ENCODE results near the gene IFRD2.
A peak's percentile ranks its signal among the peaks of the same experiment; 100 is the strongest.

- TF ChIP-seq CTCF (IDR thresholded peaks at IDR 0.05; ENCODE audit: poor library complexity), result peak; percentile 18
- TF ChIP-seq EZH2 (IDR thresholded peaks at IDR 0.05; ENCODE audit: borderline replicate concordance), result no peak
- TF ChIP-seq EZH2phosphoT487 (IDR thresholded peaks at IDR 0.05; ENCODE audit: low read depth, severe bottlenecking, unreplicated experiment), result no peak
These were observed 11.0 kb upstream of the IFRD2 start, which contains the start of gene HYAL1 for GRCh38 chr3:50303013-50303815.
